Activated naive CD4-positive, alpha-beta T cell (primary cell): ENCODE results near the gene NOL4L.
A peak's percentile ranks its signal among the peaks of the same experiment; 100 is the strongest.

Source experiments
- DNase-seq, 4 experiments: peaks; one replicate each; lab custom pipeline; 2025; lab: John Stamatoyannopoulos, UW

The NOL4L gene

GRCh38 chr20:32560989-32561830 is 23.9 kb downstream of the NOL4L start:
- peak in 1 of 4 experiments; percentile 26 for DNase-seq

DNA sequence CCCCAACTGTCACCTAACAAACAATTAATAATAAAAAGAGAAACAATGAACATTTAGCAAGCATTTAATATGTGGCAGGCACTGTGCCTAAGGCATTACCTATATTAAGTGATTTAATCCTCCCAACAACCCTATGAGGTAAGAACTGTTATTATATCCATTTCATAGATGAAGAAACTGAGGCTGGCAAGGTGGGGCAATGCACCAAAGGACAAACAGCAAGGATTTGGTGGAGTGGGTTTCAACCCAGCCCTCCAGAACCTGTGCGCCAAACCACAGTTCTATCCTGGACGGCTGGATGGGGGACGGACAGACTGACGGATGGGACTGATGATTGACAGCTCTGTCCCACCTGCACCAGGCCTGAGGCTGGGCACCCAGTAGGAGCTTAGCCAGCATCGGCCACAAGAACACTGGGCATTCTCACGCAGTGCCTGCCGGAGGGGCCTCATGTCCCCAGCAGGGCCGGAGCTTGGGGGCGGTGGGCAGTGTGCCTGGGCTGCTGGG is 24.6 kb downstream of the NOL4L start:
- DNase-seq, result no peak

- DNase-seq, result no peak
Measured at GRCh38 chr20:32559753-32560380, 25.3 kb downstream of the NOL4L start.

GRCh38 chr20:32559205-32559752 is 25.9 kb downstream of the NOL4L start:
- DNase-seq, result no peak

DNA sequence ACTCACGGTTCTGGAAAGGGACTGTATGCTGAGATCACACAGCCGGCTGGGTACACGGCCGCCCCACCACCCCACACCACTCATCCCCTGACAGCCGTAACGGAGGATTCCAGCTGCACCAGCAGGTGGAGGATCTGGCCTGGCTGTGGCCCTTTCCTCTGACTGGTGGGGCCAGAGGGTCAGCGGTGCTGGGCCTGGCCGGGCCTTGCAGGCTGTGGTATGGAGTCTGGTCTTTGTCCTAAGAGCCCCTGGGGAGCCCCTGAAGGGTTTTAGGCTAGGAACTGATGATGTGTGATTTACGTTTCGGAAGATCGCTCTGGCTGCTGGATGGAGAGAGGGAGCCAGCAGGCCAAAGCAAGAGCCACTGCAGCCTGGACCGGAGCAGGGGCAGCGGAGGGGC is 26.6 kb downstream of the NOL4L start:
- no peak for DNase-seq

DNA sequence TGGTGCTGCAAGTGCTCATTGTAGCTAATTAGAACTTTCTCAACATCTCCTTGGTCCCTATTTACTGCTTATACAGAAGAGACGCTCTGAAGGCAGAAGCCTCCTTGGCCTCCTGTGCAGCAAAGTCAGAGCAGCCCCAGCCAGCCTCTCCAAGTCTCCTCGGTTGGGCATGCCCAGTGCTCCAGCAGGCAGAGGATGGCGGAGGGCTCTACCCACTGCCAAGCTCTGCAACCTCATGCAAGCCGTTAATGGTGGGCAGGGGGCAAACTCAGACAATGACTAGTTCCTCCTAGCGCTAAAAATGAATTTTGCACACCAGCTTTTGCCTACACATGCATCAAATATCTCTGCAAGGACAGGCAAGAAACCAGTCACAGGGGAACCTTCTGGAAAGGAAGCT is 27.8 kb downstream of the NOL4L start:
- no peak for DNase-seq

DNA sequence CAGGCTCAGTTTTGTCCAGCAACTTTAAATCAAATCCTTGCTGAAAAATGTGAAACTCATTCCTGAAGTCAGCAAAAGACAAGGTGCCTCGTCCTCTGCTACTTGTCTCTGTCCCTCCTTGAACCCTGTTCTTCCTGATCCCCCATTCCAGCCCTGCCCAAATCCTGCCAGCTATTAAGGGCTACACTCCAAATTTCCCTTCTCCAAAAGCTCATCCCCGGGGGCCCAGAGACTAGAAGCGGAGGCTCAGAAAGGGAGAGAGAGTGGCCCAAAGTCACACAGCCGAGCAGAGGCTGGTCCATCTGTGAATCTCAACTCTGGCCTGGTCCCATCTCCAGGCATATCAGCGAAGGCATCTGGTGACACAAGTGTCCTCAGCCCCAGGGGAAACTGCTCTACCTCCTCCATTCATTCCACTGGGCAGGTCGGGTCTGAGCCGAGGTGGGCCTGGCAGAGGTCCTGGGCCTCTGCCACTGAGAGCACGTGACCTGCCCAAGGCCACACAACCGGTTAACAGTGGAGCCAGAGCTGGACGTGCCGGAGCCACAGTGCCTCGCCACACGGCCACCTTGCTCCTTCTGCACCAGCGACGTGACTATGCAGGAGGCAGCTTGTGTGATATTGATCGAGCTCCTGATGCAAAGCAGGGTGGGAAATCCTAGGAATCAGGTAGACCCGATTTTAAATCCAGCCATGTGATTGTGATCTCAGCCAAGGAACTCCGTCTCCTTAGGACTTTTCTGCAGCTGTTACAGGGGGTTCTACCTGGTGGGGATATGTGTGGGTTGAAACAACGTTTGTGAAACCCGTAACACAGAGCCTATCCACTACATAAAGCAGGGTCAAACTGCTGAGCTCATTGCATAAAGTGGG is 28.6 kb downstream of the NOL4L start:
- DNase-seq, result no peak

DNA sequence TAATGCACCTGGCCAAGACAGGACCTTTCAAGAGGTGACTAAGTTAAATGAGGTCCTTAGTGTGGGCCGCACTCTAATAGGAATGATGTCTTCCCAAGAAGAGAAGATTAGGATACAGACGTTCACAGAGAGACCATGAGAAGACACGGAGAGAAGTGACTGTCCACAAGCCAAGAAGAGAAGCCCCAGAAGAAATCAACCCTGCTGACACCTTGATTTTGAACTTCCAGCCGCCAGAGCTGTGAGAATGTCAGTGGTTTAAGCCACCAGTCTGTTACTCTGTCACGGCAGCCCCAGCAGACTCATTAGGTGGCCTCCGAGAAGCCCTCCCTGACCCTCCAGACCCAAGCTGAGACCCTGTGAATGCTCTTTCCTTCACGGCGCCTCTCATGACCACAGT is 29.5 kb downstream of the NOL4L start:
- DNase-seq, result no peak

DNA sequence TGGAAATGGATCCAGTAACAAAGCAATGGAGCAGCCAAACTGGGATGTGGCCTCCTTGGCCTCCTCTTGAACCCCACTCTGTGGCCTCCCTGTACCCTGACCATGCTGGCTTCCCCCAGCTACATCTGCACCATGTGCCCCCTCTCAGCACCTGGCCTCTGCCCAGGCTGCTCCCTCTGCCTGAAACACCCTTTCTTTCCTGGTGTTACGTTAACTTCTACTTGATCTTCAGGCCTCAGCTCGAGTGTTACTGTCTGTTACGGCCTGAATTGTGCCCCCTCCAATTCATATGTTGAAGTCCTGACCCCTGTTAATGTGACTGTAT is 30.2 kb downstream of the NOL4L start:
- no peak for DNase-seq

- DNase-seq, result no peak
Measured at GRCh38 chr20:32553618-32554017, 31.5 kb downstream of the NOL4L start.

GRCh38 chr20:32551693-32552092 is 33.4 kb downstream of the NOL4L start:
- DNase-seq, result no peak

DNA sequence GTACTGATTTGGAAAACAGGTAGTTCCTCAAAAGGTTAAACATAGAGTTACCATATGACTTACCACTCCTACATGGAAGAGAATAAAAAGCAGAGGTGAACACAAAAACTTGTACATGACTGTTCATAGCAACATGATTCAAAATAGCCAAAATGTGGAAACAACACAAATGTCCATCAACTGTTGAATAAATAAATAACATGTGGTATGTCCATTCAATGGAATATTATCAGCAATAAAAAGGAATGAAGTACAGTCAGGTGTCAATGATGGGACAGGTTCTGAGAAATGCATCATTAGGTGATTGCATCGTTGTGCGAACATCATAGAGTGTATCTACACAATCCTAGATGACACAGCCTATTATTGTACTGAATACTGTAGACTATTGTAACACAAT is 35.3 kb downstream of the NOL4L start:
- no peak for DNase-seq

DNA sequence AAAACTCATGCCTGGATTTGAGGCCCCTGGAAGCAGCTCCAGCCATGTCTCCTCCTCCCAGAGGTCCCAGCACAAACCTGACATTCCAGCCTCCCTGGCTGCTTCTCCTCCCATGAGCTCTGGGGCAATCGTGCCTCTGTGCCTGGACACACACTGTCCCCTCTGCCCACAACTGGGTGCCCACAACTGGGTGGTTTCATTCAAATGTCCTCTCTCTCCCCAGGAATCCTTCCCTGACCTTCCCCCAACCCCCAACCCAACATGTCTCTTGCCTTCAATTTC is 37.4 kb downstream of the NOL4L start:
- no peak for DNase-seq

GRCh38 chr20:32546918-32547752 is 38.0 kb downstream of the NOL4L start:
- no peak for DNase-seq

GRCh38 chr20:32544893-32545840 is 40.0 kb downstream of the NOL4L start:
- DNase-seq, result no peak

DNA sequence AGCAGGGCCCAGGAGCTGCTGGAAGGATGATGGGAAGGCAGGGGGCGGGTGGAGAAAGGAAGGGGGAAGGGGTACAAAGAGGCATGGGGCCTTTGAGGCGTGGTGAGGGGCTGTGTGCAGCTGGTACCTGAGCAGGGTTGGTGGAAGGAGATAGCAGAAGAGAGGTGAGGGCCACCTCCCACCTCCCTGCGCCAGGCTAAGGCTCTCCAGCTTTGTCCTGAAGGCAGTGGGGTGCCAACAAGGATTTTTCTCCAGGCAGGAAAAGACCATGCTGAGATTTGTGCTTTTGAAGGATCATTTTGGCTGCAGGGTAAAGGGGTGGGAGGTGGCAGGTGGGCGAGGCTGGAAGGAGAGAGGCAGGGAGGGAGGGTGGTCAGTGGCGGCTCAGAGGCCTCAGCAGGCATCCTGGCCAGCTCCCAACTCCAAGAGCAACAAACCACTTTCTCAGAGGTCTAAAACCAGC is 40.8 kb downstream of the NOL4L start:
- DNase-seq, result no peak

DNA sequence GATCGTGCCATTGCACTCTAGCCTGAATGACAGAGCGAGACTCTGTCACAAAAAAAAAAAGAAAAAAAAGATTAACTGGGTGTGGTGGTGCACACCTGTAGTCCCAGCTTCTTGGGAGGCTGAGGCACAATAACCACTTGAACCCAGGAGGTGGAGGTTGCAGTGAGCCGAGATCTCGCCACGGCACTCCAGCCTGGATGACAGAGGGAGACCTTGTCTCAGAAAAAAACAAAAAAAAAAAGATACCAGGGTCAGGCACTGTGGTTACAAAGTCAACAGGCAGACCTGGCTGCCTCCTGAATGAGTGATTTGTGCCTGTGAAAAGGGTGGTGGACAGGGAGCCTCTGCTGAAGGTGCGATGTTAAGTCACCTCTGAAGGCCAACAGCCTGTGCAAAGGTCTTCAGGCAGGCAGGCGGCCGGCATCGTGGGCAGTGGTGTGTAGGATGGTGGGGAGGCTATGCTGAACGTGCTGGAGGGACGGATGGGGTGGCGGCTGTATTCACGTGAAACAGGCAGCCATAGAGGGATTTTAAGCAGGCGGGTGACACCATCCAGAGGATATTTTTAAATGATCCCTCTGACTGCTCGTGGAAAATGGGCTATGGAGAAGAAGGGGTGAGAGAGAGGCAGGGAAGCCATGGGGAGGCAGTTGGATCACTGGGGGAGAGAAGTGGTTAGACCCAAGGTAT is 41.4 kb downstream of the NOL4L start:
- no peak for DNase-seq

- DNase-seq, result no peak
Measured at GRCh38 chr20:32542259-32542615, 42.9 kb downstream of the NOL4L start.

- no peak for DNase-seq
Measured at GRCh38 chr20:32541323-32542258, 43.5 kb downstream of the NOL4L start.
